Stimulated activated CD8-positive, alpha-beta memory T cell treated with anti-CD3 and anti-CD28 coated beads, Interleukin-7, amount 100 ng/mL, for 4 hours (primary cell): Measurements from ENCODE around the gene SLC5A2.
A peak's percentile ranks its signal among the peaks of the same experiment; 100 is the strongest.
"Not testable (repeated sequence)": the region's sequence is repeated elsewhere in the genome, so short reads cannot be mapped to it uniquely, and the experiment has no call there.

Experiments
- DNase-seq, 2 donors: peaks; one replicate each; pipeline ENCODE4 v3.0.0-alpha.2; 2020; ENCODE audit warnings: low read depth in 2 of 2

The SLC5A2 gene

GRCh38 chr16:31496670-31497069, 13.7 kb downstream of the SLC5A2 start:
- no peak for DNase-seq

- no peak for DNase-seq
Observed at GRCh38 chr16:31498493-31498892, 15.6 kb downstream of the SLC5A2 start.

GRCh38 chr16:31499928-31500327, 17.0 kb downstream of the SLC5A2 start:
- DNase-seq: no peak

- DNase-seq: no peak
Observed at GRCh38 chr16:31501226-31501965, 18.5 kb downstream of the SLC5A2 start.

GRCh38 chr16:31501966-31502348, 19.0 kb downstream of the SLC5A2 start:
- DNase-seq: no peak

- DNase-seq: no peak
Observed at GRCh38 chr16:31502981-31503380, 20.1 kb downstream of the SLC5A2 start.

- DNase-seq: not testable (repeated sequence)
Observed at GRCh38 chr16:31503555-31503954, 20.6 kb downstream of the SLC5A2 start.

GRCh38 chr16:31504159-31504558, 21.2 kb downstream of the SLC5A2 start:
- DNase-seq: no peak

- no peak for DNase-seq
Observed at GRCh38 chr16:31505483-31505882, 22.6 kb downstream of the SLC5A2 start.

- DNase-seq: no peak
Observed at GRCh38 chr16:31507617-31507928, 24.6 kb downstream of the SLC5A2 start.

GRCh38 chr16:31507929-31508705, 25.2 kb downstream of the SLC5A2 start, which contains the start of gene RUSF1:
Gene RUSF1 (minus strand): TSS chr16:31508391. CDS start chr16:31508373, 18 bp downstream.
- peak; percentile 66 to 78 for DNase-seq

- no peak for DNase-seq
Observed at GRCh38 chr16:31508706-31509195, 25.8 kb downstream of the SLC5A2 start.

GRCh38 chr16:31513126-31513525, 30.2 kb downstream of the SLC5A2 start:
- DNase-seq: no peak

GRCh38 chr16:31513884-31514283, 31.0 kb downstream of the SLC5A2 start:
- DNase-seq: no peak

- DNase-seq: no peak
Observed at GRCh38 chr16:31517800-31518402, 35.0 kb downstream of the SLC5A2 start.

GRCh38 chr16:31519759-31520431, 37.0 kb downstream of the SLC5A2 start:
- DNase-seq: no peak

GRCh38 chr16:31521368-31521767, 38.4 kb downstream of the SLC5A2 start:
- no peak for DNase-seq

GRCh38 chr16:31522071-31522470, 39.1 kb downstream of the SLC5A2 start:
- DNase-seq: no peak

GRCh38 chr16:31523768-31524167, 40.8 kb downstream of the SLC5A2 start:
- not testable (repeated sequence) for DNase-seq

- no peak for DNase-seq
Observed at GRCh38 chr16:31525113-31525512, 42.2 kb downstream of the SLC5A2 start.

- no peak for DNase-seq
Observed at GRCh38 chr16:31527734-31528274, 44.9 kb downstream of the SLC5A2 start, which contains the start of gene AHSP. Gene AHSP (plus strand): TSS chr16:31527900. CDS start chr16:31528140, 240 bp downstream.
